ENCODE data around the gene QPCT. TPM values are rescaled to one million over a fixed set of nuclear protein-coding genes. Genes with fewer than 3 reads are reported as not detected.

The QPCT gene
- total and polyA plus RNA-seq, 2 experiments from 2014 or later: 13.2 TPM

GRCh38 chr2:37398990-37399389, 54.6 kb downstream of the QPCT start:
- Histone ChIP-seq H4K20me1 (replicated peaks; ENCODE audit: insufficient read depth) (no peaks in the 10 kb centered on the region), H3K4me3 (no peak overlapping the region), H2AFZ (no peak overlapping the region), H3K27ac (ENCODE audit: low read depth) (no peak overlapping the region), H3K36me3 (ENCODE audit: insufficient read depth) (no peaks in the 10 kb centered on the region), H3K9me2 (ENCODE audit: insufficient read depth) (no peaks in the 10 kb centered on the region), H3K27me3 (ENCODE audit: insufficient read depth) (no peaks in the 10 kb centered on the region), H3F3A (replicated peaks; ENCODE audit: low read depth) (no peaks in the 10 kb centered on the region), H3K4me1 (ENCODE audit: insufficient read depth) (no peaks in the 10 kb centered on the region; the same call in 1 of the 2 replicates), H3K79me2 (replicated peaks; ENCODE audit: insufficient read depth) (no peaks in the 10 kb centered on the region), H3K4me2 (no peak overlapping the region)
- H3K27ac Mint-ChIP-seq: no peak overlapping the region
- DNase-seq (ENCODE audit: low spot score): no peak
- H3K9me3 Mint-ChIP-seq: no peaks in the 10 kb centered on the region
- peaks cover 12% of the 10 kb centered on the region; the same call in 2 of the 3 replicates for H3K4me1 Mint-ChIP-seq
- H3K4me3 Mint-ChIP-seq: no peak overlapping the region
- H3K27me3 Mint-ChIP-seq (ENCODE audit: insufficient read depth, low read depth, poor library complexity): peaks cover 1% of the 10 kb centered on the region
- no peak for TF ChIP-seq NANOG (IDR thresholded peaks at IDR 0.05; ENCODE audit: borderline replicate concordance)
- no peak for TF ChIP-seq POLR2AphosphoS5 (IDR thresholded peaks at IDR 0.05; ENCODE audit: low read depth)
- TF ChIP-seq, protein P1, sequence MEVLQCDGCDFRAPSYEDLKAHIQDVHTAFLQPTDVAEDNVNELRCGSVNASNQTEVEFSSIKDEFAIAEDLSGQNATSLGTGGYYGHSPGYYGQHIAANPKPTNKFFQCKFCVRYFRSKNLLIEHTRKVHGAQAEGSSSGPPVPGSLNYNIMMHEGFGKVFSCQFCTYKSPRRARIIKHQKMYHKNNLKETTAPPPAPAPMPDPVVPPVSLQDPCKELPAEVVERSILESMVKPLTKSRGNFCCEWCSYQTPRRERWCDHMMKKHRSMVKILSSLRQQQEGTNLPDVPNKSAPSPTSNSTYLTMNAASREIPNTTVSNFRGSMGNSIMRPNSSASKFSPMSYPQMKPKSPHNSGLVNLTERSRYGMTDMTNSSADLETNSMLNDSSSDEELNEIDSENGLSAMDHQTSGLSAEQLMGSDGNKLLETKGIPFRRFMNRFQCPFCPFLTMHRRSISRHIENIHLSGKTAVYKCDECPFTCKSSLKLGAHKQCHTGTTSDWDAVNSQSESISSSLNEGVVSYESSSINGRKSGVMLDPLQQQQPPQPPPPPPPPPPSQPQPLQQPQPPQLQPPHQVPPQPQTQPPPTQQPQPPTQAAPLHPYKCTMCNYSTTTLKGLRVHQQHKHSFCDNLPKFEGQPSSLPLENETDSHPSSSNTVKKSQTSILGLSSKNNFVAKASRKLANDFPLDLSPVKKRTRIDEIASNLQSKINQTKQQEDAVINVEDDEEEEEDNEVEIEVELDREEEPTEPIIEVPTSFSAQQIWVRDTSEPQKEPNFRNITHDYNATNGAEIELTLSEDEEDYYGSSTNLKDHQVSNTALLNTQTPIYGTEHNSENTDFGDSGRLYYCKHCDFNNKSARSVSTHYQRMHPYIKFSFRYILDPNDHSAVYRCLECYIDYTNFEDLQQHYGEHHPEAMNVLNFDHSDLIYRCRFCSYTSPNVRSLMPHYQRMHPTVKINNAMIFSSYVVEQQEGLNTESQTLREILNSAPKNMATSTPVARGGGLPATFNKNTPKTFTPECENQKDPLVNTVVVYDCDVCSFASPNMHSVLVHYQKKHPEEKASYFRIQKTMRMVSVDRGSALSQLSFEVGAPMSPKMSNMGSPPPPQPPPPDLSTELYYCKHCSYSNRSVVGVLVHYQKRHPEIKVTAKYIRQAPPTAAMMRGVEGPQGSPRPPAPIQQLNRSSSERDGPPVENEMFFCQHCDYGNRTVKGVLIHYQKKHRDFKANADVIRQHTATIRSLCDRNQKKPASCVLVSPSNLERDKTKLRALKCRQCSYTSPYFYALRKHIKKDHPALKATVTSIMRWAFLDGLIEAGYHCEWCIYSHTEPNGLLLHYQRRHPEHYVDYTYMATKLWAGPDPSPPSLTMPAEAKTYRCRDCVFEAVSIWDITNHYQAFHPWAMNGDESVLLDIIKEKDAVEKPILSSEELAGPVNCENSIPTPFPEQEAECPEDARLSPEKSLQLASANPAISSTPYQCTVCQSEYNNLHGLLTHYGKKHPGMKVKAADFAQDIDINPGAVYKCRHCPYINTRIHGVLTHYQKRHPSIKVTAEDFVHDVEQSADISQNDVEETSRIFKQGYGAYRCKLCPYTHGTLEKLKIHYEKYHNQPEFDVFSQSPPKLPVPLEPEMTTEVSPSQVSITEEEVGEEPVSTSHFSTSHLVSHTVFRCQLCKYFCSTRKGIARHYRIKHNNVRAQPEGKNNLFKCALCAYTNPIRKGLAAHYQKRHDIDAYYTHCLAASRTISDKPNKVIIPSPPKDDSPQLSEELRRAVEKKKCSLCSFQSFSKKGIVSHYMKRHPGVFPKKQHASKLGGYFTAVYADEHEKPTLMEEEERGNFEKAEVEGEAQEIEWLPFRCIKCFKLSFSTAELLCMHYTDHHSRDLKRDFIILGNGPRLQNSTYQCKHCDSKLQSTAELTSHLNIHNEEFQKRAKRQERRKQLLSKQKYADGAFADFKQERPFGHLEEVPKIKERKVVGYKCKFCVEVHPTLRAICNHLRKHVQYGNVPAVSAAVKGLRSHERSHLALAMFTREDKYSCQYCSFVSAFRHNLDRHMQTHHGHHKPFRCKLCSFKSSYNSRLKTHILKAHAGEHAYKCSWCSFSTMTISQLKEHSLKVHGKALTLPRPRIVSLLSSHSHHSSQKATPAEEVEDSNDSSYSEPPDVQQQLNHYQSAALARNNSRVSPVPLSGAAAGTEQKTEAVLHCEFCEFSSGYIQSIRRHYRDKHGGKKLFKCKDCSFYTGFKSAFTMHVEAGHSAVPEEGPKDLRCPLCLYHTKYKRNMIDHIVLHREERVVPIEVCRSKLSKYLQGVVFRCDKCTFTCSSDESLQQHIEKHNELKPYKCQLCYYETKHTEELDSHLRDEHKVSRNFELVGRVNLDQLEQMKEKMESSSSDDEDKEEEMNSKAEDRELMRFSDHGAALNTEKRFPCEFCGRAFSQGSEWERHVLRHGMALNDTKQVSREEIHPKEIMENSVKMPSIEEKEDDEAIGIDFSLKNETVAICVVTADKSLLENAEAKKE (CRISPR knock-in tag; IDR thresholded peaks at IDR 0.05): no peak
- TF ChIP-seq ETS1 (IDR thresholded peaks at IDR 0.05): no peak
- no peaks in the 10 kb centered on the region for H3K36me3 Mint-ChIP-seq (ENCODE audit: low read depth)
- no peak for ATAC-seq

DNA sequence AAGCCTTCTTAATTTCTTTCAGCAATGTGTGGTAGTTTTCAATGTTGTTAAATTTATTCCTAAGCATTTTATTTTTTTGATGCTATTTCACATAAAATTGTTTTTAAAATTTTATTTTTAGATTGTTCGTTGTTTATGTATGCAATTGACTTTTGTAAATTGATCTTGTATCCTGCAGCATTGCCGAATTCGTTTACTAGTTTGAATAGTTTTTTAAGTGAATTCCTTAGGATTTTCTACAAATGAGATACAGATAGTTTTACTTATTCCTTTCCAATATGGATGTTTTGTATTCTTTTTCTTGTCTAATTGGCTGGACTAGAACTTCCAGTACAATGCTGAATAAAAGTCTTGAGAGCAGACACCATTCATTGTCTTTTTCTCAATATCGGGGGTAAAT, 55.6 kb downstream of the QPCT start:
- ATAC-seq (no peak), DNase-seq (ENCODE audit: low spot score) (no peak)
- H3K79me2 ChIP-seq (replicated peaks; ENCODE audit: insufficient read depth): no peaks in the 10 kb centered on the region
- no peak overlapping the region for H3K27ac ChIP-seq (ENCODE audit: low read depth)
- Mint-ChIP-seq H3K27ac (no peak overlapping the region), H3K4me1 (peaks cover 12% of the 10 kb centered on the region; the same call in 2 of the 3 replicates), H3K27me3 (ENCODE audit: insufficient read depth, low read depth, poor library complexity) (peaks cover 2% of the 10 kb centered on the region), H3K4me3 (no peak overlapping the region), H3K9me3 (no peaks in the 10 kb centered on the region), H3K36me3 (ENCODE audit: low read depth) (no peaks in the 10 kb centered on the region)
- H3K4me2 ChIP-seq: no peak overlapping the region
- H3K27me3 ChIP-seq (ENCODE audit: insufficient read depth): no peaks in the 10 kb centered on the region
- H3F3A ChIP-seq (replicated peaks; ENCODE audit: low read depth): no peaks in the 10 kb centered on the region
- no peak overlapping the region for H2AFZ ChIP-seq
- no peaks in the 10 kb centered on the region for H3K9me2 ChIP-seq (ENCODE audit: insufficient read depth)
- H4K20me1 ChIP-seq (replicated peaks; ENCODE audit: insufficient read depth): no peaks in the 10 kb centered on the region
- H3K4me1 ChIP-seq (ENCODE audit: insufficient read depth): no peaks in the 10 kb centered on the region; the same call in 1 of the 2 replicates
- H3K4me3 ChIP-seq: no peak overlapping the region
- H3K36me3 ChIP-seq (ENCODE audit: insufficient read depth): no peaks in the 10 kb centered on the region
- TF ChIP-seq EZH2phosphoT487 (IDR thresholded peaks at IDR 0.05; ENCODE audit: unreplicated experiment) (no peak), NANOG (IDR thresholded peaks at IDR 0.05; ENCODE audit: borderline replicate concordance) (no peak), STAT1 (IDR thresholded peaks at IDR 0.05; ENCODE audit: unreplicated experiment) (no peak), CTCF (conservative IDR thresholded peaks at IDR 0.05; ENCODE audit: low read depth in 2 of 2) (no peak), EZH2 (IDR thresholded peaks at IDR 0.05; ENCODE audit: low read depth, unreplicated experiment) (no peak), JUNB (IDR thresholded peaks at IDR 0.05; ENCODE audit: unreplicated experiment) (no peak)
- TF ChIP-seq, protein P2, sequence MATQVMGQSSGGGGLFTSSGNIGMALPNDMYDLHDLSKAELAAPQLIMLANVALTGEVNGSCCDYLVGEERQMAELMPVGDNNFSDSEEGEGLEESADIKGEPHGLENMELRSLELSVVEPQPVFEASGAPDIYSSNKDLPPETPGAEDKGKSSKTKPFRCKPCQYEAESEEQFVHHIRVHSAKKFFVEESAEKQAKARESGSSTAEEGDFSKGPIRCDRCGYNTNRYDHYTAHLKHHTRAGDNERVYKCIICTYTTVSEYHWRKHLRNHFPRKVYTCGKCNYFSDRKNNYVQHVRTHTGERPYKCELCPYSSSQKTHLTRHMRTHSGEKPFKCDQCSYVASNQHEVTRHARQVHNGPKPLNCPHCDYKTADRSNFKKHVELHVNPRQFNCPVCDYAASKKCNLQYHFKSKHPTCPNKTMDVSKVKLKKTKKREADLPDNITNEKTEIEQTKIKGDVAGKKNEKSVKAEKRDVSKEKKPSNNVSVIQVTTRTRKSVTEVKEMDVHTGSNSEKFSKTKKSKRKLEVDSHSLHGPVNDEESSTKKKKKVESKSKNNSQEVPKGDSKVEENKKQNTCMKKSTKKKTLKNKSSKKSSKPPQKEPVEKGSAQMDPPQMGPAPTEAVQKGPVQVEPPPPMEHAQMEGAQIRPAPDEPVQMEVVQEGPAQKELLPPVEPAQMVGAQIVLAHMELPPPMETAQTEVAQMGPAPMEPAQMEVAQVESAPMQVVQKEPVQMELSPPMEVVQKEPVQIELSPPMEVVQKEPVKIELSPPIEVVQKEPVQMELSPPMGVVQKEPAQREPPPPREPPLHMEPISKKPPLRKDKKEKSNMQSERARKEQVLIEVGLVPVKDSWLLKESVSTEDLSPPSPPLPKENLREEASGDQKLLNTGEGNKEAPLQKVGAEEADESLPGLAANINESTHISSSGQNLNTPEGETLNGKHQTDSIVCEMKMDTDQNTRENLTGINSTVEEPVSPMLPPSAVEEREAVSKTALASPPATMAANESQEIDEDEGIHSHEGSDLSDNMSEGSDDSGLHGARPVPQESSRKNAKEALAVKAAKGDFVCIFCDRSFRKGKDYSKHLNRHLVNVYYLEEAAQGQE (IDR thresholded peaks at IDR 0.05; ENCODE audit: unreplicated experiment): no peak

Data from GM23338 (cell line).